Measurements from ENCODE around the gene NADK.

NADK gene

DNA sequence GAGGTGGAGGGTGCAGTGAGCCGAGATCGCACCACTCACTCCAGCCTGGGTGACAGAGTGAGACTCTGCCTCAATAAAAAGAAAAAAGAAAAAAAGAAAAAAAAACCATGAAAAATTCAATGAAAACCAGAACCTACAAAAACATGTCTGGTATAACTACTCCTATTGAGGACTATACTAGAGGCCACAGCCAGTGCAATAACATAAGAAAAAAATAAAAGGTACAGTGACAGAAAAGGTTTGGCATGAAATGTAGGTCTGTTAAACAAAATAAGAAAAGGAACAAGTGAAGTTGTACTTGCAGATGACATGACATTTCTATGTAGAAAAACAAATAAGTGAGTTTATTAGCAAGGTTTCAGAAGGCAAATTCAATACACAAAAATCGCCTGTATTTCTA lies 8.2 kb downstream of the NADK start:
- ChIA-PET CTCF (interaction anchor here (1.6 kb wide), 1 partner anchor 136 kb away, joined by 5 read pairs; no protein-coding TSS in a partner anchor), POLR2A (no interaction called here)

DNA sequence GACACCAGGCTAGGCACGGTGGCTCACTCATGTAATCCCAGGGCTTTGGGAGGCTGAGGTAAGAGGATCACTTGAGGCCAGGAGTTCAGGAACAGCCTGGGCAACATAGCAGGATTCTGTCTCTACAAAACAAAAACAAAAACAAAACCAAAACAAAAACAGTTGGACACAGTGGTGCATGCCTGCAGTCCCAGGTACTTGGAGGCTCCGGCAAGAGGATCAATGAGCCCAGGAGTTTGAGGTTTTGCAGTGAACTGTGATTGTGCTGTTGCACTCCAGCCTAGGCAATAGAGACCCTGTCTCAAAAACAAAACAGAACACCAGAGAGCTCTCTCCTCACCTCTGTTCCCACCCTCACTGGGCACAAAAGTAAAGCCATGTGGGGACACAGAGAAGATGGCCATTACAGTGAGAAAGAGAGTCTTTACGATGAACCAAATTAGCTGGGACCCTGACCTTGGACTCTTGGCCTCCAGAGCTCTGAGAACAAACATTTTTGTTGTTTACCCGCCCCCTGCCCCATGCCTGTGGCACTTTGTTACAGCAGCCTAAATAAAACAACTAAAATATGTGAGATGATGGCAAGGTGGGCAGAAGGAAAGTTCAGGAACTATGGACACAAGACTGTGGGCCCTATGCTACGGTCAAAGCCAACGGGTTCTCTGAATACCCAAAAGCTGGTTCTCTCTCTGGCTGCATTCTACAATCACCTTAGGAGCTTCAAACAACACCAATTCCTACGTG lies 9.8 kb downstream of the NADK start:
- POLR2A ChIA-PET: no interaction called here
- TF ChIP-seq, protein P1, sequence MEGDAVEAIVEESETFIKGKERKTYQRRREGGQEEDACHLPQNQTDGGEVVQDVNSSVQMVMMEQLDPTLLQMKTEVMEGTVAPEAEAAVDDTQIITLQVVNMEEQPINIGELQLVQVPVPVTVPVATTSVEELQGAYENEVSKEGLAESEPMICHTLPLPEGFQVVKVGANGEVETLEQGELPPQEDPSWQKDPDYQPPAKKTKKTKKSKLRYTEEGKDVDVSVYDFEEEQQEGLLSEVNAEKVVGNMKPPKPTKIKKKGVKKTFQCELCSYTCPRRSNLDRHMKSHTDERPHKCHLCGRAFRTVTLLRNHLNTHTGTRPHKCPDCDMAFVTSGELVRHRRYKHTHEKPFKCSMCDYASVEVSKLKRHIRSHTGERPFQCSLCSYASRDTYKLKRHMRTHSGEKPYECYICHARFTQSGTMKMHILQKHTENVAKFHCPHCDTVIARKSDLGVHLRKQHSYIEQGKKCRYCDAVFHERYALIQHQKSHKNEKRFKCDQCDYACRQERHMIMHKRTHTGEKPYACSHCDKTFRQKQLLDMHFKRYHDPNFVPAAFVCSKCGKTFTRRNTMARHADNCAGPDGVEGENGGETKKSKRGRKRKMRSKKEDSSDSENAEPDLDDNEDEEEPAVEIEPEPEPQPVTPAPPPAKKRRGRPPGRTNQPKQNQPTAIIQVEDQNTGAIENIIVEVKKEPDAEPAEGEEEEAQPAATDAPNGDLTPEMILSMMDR (IDR thresholded peaks at IDR 0.05; ENCODE audit: control extremely low read depth, extremely low read depth, low read depth, missing control alignments): no peak
- CTCF ChIA-PET: interaction anchor here (0.9 to 1.6 kb wide), 2 partner anchors 12 to 137 kb away, joined by 4 to 5 read pairs; no protein-coding TSS in a partner anchor
- no peak for DNase-seq (ENCODE audit: extremely low spot score)

More for the DNA sequence above, 8.2 kb downstream of the NADK start:
- DNase-seq (ENCODE audit: extremely low spot score): no peak
- TF ChIP-seq, protein P1 (IDR thresholded peaks at IDR 0.05; ENCODE audit: control extremely low read depth, extremely low read depth, low read depth, missing control alignments): no peak

DNA sequence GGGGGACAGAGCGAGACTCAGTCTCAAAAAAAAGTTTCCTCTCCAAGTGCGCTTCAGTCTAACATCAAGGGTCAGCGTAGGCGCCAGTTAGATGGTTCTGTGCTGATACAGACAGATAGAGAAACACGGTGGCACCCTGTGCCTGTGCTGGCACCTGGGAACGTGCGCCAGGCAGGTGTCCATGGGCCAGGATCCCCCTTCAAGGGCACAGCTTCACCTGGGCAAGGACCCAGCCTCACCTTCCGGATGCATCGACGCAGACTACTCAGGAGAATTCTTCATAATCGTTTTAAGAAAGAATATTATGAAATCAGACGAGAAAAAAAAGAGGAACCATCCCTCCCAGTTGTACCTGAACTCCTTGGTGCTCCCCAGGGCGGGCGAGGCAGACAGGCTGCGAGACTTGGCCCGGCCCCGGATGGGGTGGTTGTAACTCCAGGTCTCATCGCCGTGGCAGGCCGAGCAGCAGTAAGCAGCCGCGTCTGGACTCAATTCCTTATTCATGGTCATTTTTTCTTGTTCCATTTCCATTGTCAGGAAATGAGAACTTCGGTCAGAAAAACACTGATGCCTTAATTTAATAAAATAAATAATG lies 13.3 kb downstream of the NADK start:
- TF ChIP-seq, protein P1 (IDR thresholded peaks at IDR 0.05; ENCODE audit: control extremely low read depth, extremely low read depth, low read depth, missing control alignments): no peak
- CTCF ChIA-PET: no interaction called here
- POLR2A ChIA-PET: no interaction called here
- DNase-seq (ENCODE audit: extremely low spot score): no peak

DNA sequence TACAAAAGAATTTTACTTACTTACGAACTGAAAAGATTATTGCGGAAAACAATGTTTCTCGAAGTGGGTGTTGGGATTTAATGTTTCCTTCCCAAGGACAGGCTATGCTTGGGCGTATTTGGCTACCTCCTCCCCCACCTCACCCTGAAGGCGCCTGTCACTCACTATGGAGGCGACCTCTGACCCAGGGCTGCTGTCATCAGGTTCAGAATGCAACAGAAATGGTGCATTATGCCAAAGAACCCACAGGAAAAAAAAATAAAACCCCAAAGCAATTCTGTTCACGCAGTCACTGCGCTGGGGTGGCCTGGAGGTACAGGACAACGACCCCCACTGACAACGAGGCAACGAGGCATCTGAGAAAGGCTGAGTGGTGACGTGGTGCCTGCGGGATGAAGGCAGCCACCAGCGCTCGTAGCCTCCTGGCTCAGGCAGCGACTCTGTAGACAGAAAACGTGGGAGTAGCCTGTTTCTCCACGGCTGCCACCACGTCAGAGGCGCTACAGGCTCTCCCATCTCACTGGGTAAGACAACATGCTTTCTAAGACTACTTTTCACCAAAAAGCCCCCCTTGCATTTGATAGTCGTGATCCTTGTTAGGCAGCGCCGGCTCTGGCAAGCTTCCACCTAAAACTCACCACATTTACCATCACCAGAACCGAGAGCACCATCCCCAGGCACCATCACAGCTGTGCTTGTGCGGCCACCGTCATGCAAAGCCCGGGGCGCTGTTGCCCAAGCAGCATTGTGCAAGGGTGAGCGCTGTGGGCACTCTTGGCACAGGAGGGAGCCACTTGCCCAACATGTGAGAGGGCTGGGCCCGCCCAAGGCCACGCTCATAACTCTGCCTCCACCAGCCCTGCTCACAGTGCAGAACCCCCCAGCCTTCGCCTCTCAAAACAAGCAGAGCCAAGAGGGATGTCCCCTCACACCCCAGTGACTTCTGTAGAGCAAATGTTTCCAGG lies 14.3 kb downstream of the NADK start:
- ChIA-PET POLR2A (no interaction called here), CTCF (no interaction called here)
- no peak for DNase-seq (ENCODE audit: extremely low spot score)
- TF ChIP-seq, protein P1 (IDR thresholded peaks at IDR 0.05; ENCODE audit: control extremely low read depth, extremely low read depth, low read depth, missing control alignments): no peak

DNA sequence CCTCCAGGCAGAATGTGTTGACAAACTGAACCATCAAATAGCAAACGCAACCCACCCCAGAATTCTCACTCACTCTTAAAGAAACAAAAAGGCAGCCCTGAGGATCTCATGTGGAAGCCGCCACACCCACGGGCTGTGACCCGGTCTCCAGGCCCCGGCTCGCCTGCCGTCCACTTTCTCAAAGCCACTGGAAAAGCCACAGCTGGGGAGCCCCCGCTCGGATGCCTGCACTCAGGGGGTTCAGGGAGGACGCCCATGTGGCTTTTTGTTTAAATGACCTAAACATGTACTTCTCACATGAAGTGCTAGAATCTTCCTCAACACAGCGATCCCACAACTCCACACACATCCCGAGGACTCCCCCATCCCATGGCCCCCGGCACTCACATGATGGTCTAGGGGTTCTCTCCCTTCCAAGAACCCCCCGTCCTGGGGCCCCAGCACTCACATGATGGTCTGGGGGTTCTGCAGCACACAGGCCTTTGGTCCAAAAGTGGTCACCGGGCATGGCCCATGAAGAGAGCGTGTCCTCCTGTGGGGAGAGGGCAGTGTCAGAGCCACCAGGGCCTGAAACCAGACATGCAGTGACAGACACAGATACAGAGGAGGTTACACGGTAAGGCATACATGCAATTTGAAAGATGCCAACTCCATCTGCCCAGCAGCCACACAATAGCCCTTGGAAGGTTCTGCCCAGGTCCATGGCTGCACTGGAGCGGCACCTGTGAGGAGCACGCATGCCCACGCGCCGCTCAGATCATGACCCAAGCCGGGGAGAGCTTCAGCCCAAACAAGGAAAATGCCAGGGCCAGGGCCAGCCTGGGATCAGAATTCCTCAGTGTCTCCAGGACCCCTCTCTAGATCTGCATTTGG lies 16.5 kb downstream of the NADK start:
- ChIA-PET POLR2A (no interaction called here), CTCF (no interaction called here)
- TF ChIP-seq, protein P1 (IDR thresholded peaks at IDR 0.05; ENCODE audit: control extremely low read depth, extremely low read depth, low read depth, missing control alignments): no peak
- DNase-seq (ENCODE audit: extremely low spot score): no peak

All from GM10248 (cell line).